A673 (cell line): ENCODE data around the gene VTI1A.

Source experiments
- EZH2 ChIP-seq: fragments of 200-600 bp; sonication (generic); IDR thresholded peaks from 2 replicates; pipeline ENCODE4 v1.6.1; 2017; ENCODE audit warnings: borderline replicate concordance, low read depth, mild to moderate bottlenecking, mixed read lengths, antibody characterized with exemption, low read length; ENCODE audit not compliant: poor library complexity, severe bottlenecking
- TF ChIP-seq, protein P1 (sequence below): fragments of 300-800, 200-600 bp; sonication (generic); conservative IDR thresholded peaks from 2 replicates; pipeline ENCODE4 v1.5.1; 2017; ENCODE audit warnings: low read depth, mild to moderate bottlenecking, antibody characterized with exemption, low read length, moderate library complexity, mixed read lengths

DNA sequence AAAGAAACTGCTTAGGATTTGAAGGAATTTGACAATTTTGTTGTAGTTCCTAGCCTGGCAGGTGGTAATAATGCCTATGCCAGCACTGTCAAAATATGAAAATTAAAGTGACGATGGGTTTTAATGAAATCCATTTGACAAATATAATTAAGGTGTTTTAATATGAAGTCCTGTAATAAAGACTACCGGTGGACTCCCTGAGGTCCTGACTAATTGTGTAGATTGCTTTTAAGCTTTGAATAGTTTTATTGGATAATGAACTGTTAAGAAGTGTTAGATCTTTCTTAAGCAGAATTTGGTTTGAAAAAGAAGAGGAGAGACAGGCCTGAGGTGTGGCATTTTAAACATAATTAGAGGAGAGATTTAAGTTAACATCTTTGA is 197.2 kb downstream of the VTI1A start:
- TF ChIP-seq, protein P1, sequence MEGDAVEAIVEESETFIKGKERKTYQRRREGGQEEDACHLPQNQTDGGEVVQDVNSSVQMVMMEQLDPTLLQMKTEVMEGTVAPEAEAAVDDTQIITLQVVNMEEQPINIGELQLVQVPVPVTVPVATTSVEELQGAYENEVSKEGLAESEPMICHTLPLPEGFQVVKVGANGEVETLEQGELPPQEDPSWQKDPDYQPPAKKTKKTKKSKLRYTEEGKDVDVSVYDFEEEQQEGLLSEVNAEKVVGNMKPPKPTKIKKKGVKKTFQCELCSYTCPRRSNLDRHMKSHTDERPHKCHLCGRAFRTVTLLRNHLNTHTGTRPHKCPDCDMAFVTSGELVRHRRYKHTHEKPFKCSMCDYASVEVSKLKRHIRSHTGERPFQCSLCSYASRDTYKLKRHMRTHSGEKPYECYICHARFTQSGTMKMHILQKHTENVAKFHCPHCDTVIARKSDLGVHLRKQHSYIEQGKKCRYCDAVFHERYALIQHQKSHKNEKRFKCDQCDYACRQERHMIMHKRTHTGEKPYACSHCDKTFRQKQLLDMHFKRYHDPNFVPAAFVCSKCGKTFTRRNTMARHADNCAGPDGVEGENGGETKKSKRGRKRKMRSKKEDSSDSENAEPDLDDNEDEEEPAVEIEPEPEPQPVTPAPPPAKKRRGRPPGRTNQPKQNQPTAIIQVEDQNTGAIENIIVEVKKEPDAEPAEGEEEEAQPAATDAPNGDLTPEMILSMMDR, result no peak
- TF ChIP-seq EZH2, result no peak
